H1 (cell line): ENCODE measurements around the gene TMEM181. TPM values are rescaled to one million over a fixed set of nuclear protein-coding genes. Genes with fewer than 3 reads are reported as not detected.

Experiments
- CTCF ChIA-PET: fragments of 300-600 bp; sonication (Branson Sonifier 250); formaldehyde crosslinking; loops from one replicate; lab custom pipeline; 2021; ENCODE audit not compliant: partially characterized antibody; lab: Charles Lee
- POLR2A ChIA-PET: fragments of 300-600 bp; sonication (Branson Sonifier 250); formaldehyde crosslinking; loops from one replicate; lab custom pipeline; 2021; ENCODE audit warnings: inconsistent platforms; ENCODE audit not compliant: partially characterized antibody; lab: Charles Lee
- DNase-seq, 2 experiments: peaks; one replicate each; pipeline versions ENCODE4 v3.0.0 to v3.0.0-alpha.2; 2010 to 2022; ENCODE audit warnings: low spot score in 2 of 2, low read depth in 1 of 2, mixed read lengths in 1 of 2
- FAIRE-seq: peaks from 2 replicates; lab custom pipeline; 2011; peaks lifted over from hg19 to GRCh38; lab: Jason Lieb, UNC
- H2AFZ ChIP-seq: 2 replicates; pipeline ENCODE4 v1.8.1; 2012; ENCODE audit warnings: low read length, inconsistent platforms
- H2AK5ac ChIP-seq: 2 replicates; pipeline ENCODE4 v1.6.1; 2013; ENCODE audit warnings: low read depth, low read length
- H2BK120ac ChIP-seq: replicated peaks from 2 replicates; pipeline ENCODE3; 2013; ENCODE audit warnings: low read depth, low read length, inconsistent platforms
- H2BK12ac ChIP-seq: 2 replicates; pipeline ENCODE4 v1.6.1; 2013; ENCODE audit warnings: low read depth, low read length
- H2BK15ac ChIP-seq: 2 replicates; pipeline ENCODE4 v1.6.1; 2013; ENCODE audit warnings: low read length
- H2BK20ac ChIP-seq: 2 replicates; pipeline ENCODE4 v1.6.1; 2013; ENCODE audit warnings: low read length
- H2BK5ac ChIP-seq: 2 replicates; pipeline ENCODE4 v1.6.1; 2013; ENCODE audit warnings: low read depth, low read length
- H3K14ac ChIP-seq: 2 replicates; pipeline ENCODE4 v1.6.1; 2013; ENCODE audit warnings: inconsistent platforms; ENCODE audit not compliant: insufficient read length
- H3K18ac ChIP-seq: 2 replicates; pipeline ENCODE4 v1.6.1; 2013; ENCODE audit warnings: low read length; ENCODE audit errors: extremely low read depth
- H3K23ac ChIP-seq: 2 replicates; pipeline ENCODE4 v1.6.1; 2013; ENCODE audit warnings: inconsistent platforms; ENCODE audit not compliant: insufficient read length
- H3K23me2 ChIP-seq: 2 replicates; pipeline ENCODE4 v1.6.1; 2013; ENCODE audit warnings: low read depth, low read length
- H3K27ac ChIP-seq: 2 replicates; pipeline ENCODE4 v1.6.1; 2011; ENCODE audit warnings: low read depth, low read length, inconsistent platforms
- H3K27me3 ChIP-seq, 4 experiments: replicated peaks in 1 of 4; 1 replicate in 1 of 4; 2 replicates in 3 of 4; pipeline versions ENCODE4 v1.6.1 to v1.8.1; 2011 to 2013; ENCODE audit warnings: low read length in 3 of 4, mild to moderate bottlenecking in 3 of 4, inconsistent platforms in 2 of 4, mixed read lengths in 2 of 4, moderate library complexity in 1 of 4; ENCODE audit not compliant: control insufficient read depth in 3 of 4, insufficient read depth in 3 of 4; ENCODE audit errors: extremely low read depth in 1 of 4
- H3K36me3 ChIP-seq, 4 experiments: 2 replicates each; pipeline versions ENCODE4 v1.6.1 to v1.8.1; 2011 to 2013; ENCODE audit warnings: mild to moderate bottlenecking in 4 of 4, low read length in 3 of 4, moderate library complexity in 2 of 4, control low read depth in 1 of 4, inconsistent platforms in 1 of 4; ENCODE audit not compliant: insufficient read depth in 4 of 4, control insufficient read depth in 2 of 4
- H3K4ac ChIP-seq: replicated peaks from 2 replicates; pipeline ENCODE3; 2013; ENCODE audit warnings: low read length, low read depth, mixed read lengths, inconsistent platforms; ENCODE audit not compliant: insufficient read length
- H3K4me1 ChIP-seq, 4 experiments: replicated peaks in 1 of 4; 1 replicate in 1 of 4; 2 replicates in 3 of 4; pipeline versions ENCODE4 v1.6.1 to v1.8.1; 2011 to 2013; ENCODE audit warnings: low read length in 3 of 4, inconsistent platforms in 2 of 4, mixed read lengths in 1 of 4; ENCODE audit not compliant: insufficient read depth in 4 of 4, control insufficient read depth in 3 of 4
- H3K4me2 ChIP-seq, 2 experiments: 2 replicates each; pipeline versions ENCODE4 v1.6.1 to v1.8.1; 2011 to 2013; ENCODE audit warnings: low read depth in 2 of 2, low read length in 2 of 2, control low read depth in 1 of 2, inconsistent platforms in 1 of 2, mild to moderate bottlenecking in 1 of 2; ENCODE audit not compliant: insufficient read depth in 1 of 2
- H3K4me3 ChIP-seq, 4 experiments: fragments of 200-600, 300-600 bp in 1 of 4; sonication (generic), shearing (Covaris generic), sonication (Bioruptor Twin) in 1 of 4; 2 replicates each; pipeline versions ENCODE4 v1.5.1 to v1.8.1; 2011 to 2016; ENCODE audit warnings: low read length in 4 of 4, low read depth in 3 of 4, control low read depth in 2 of 4, inconsistent platforms in 2 of 4, mild to moderate bottlenecking in 2 of 4, mixed read lengths in 1 of 4, moderate library complexity in 1 of 4; ENCODE audit not compliant: insufficient read depth in 2 of 4; ENCODE audit errors: extremely low read depth in 1 of 4
- H3K56ac ChIP-seq: replicated peaks from 2 replicates; pipeline ENCODE3; 2013; ENCODE audit warnings: low read depth, mild to moderate bottlenecking, mixed read lengths, low read length, inconsistent platforms; ENCODE audit not compliant: insufficient read length
- H3K79me1 ChIP-seq: 2 replicates; pipeline ENCODE4 v1.6.1; 2013; ENCODE audit warnings: low read depth, low read length, control low read depth
- H3K79me2 ChIP-seq, 2 experiments: 2 replicates each; pipeline versions ENCODE4 v1.6.1 to v1.8.1; 2012 to 2013; ENCODE audit warnings: low read length in 2 of 2, mild to moderate bottlenecking in 2 of 2, inconsistent platforms in 1 of 2; ENCODE audit not compliant: insufficient read depth in 2 of 2, control insufficient read depth in 1 of 2
- H3K9ac ChIP-seq, 4 experiments: replicated peaks in 1 of 4; 1 replicate in 1 of 4; 2 replicates in 3 of 4; pipeline versions ENCODE4 v1.6.1 to v1.8.1; 2011 to 2013; ENCODE audit warnings: low read depth in 3 of 4, low read length in 3 of 4, control low read depth in 2 of 4, mild to moderate bottlenecking in 2 of 4, moderate library complexity in 2 of 4, inconsistent platforms in 1 of 4; ENCODE audit errors: extremely low read depth in 1 of 4
- H3K9me3 ChIP-seq, 2 experiments: 2 replicates each; pipeline versions ENCODE4 v1.6.1 to v1.8.1; 2012 to 2013; ENCODE audit warnings: mild to moderate bottlenecking in 2 of 2, moderate library complexity in 2 of 2, control low read depth in 1 of 2, inconsistent platforms in 1 of 2, low read depth in 1 of 2, low read length in 1 of 2, mixed read lengths in 1 of 2; ENCODE audit not compliant: insufficient read depth in 2 of 2
- H4K20me1 ChIP-seq, 2 experiments: replicated peaks in 1 of 2; 2 replicates each; pipeline versions ENCODE3 to v1.8.1; 2011 to 2013; ENCODE audit warnings: inconsistent platforms in 2 of 2, low read length in 2 of 2, mild to moderate bottlenecking in 1 of 2; ENCODE audit not compliant: insufficient read depth in 2 of 2, control insufficient read depth in 1 of 2
- H4K5ac ChIP-seq: 2 replicates; pipeline ENCODE4 v1.6.1; 2013; ENCODE audit warnings: low read length, low read depth, mixed read lengths, inconsistent platforms; ENCODE audit not compliant: insufficient read length
- H4K8ac ChIP-seq: 2 replicates; pipeline ENCODE4 v1.8.0; 2013; ENCODE audit warnings: mild to moderate bottlenecking, moderate library complexity, low read length, inconsistent platforms; ENCODE audit not compliant: insufficient read depth; ENCODE audit errors: extremely low read depth
- H4K91ac ChIP-seq: replicated peaks from 2 replicates; pipeline ENCODE3; 2013; ENCODE audit warnings: low read length, mixed read lengths, inconsistent platforms; ENCODE audit not compliant: insufficient read length
- ATF2 ChIP-seq: IDR thresholded peaks from 2 replicates; pipeline ENCODE4 v1.6.1; 2012; ENCODE audit warnings: low read length, inconsistent platforms
- CBX8 ChIP-seq: fragments of 300-800, 300-1000 bp; sonication (generic); IDR thresholded peaks from 2 replicates; pipeline ENCODE4 v1.7.1; 2016; ENCODE audit warnings: low read depth, low read length, borderline replicate concordance
- CHD1 ChIP-seq: IDR thresholded peaks from 2 replicates; pipeline ENCODE4 v1.6.1; 2012; ENCODE audit warnings: low read depth, low read length, improper control_type of control experiment
- CHD2 ChIP-seq: IDR thresholded peaks from 2 replicates; pipeline ENCODE4 v1.6.1; 2012; ENCODE audit warnings: low read length, improper control_type of control experiment
- E2F6 ChIP-seq: IDR thresholded peaks from 2 replicates; pipeline ENCODE4 v1.6.1; 2012; ENCODE audit warnings: inconsistent platforms
- GTF2F1 ChIP-seq: IDR thresholded peaks from 2 replicates; pipeline ENCODE4 v1.6.1; 2012; ENCODE audit warnings: low read depth, low read length, improper control_type of control experiment, borderline replicate concordance
- NRF1 ChIP-seq: IDR thresholded peaks from 2 replicates; pipeline ENCODE4 v1.6.1; 2011; ENCODE audit warnings: mild to moderate bottlenecking, low read depth, low read length, improper control_type of control experiment
- RFX5 ChIP-seq: IDR thresholded peaks from 2 replicates; pipeline ENCODE4 v1.6.1; 2011; ENCODE audit warnings: low read depth, low read length, improper control_type of control experiment, borderline replicate concordance
- SIRT6 ChIP-seq: IDR thresholded peaks from one replicate; pipeline ENCODE4 v1.7.1; 2012; ENCODE audit warnings: low read length, inconsistent platforms
- SP2 ChIP-seq: IDR thresholded peaks from 2 replicates; pipeline ENCODE4 v1.6.1; 2012; ENCODE audit warnings: mild to moderate bottlenecking, low read length, inconsistent platforms
- SUZ12 ChIP-seq: fragments of 200-600 bp; sonication (generic); IDR thresholded peaks from 2 replicates; pipeline ENCODE4 v1.6.1; 2012; ENCODE audit warnings: mild to moderate bottlenecking, inconsistent platforms, low read length, moderate library complexity, mixed read lengths
- YY1 ChIP-seq: IDR thresholded peaks from 2 replicates; pipeline ENCODE4 v1.6.1; 2011; ENCODE audit warnings: low read depth, mild to moderate bottlenecking, low read length
- WGBS, 2 experiments: shearing (Covaris generic) in 1 of 2; methylation state at CpG; one replicate each; pipeline versions ENCODE4 v1.1.6 to v1.1.7; 2013 to 2015; ENCODE audit warnings: low lambda C conversion rate in 2 of 2, mixed read lengths in 2 of 2, inconsistent platforms in 1 of 2, low coverage in 1 of 2, missing lambda C conversion rate in 1 of 2; ENCODE audit not compliant: insufficient replicate concordance in 2 of 2, insufficient coverage in 1 of 2, insufficient read length in 1 of 2; ENCODE audit errors: extremely low coverage in 1 of 2, missing lambda C conversion rate in 1 of 2; 5-methylcytosine and 5-hydroxymethylcytosine counted together
- polyA plus RNA-seq, 7 experiments: library from polyadenylated mRNA; depleted of rRNA in 3 of 7; stranded (reverse) in 5 of 7; unstranded in 2 of 7; fragments of >200 nt in 5 of 7; fragments of 200-250 nt in 2 of 7; gene quantifications; 1 replicate in 5 of 7; 2 replicates in 1 of 7; 4 replicates in 1 of 7; pipeline versions ENCODE4 v1.2.1 to v1.2.3, GENCODE V29; 2011 to 2013; ENCODE audit warnings: missing spikeins in 2 of 7, mixed read lengths in 2 of 7
- total RNA-seq: library from RNA; stranded (reverse); fragmentation: NEBNext Ultra II Directional; extraction: Animal tissue kit (Norgen Biotek cat#: 25700); gene quantifications from 2 replicates; pipeline ENCODE4 v1.2.1, GENCODE V29; 2021

The TMEM181 gene
- total and polyA plus RNA-seq, 2 of the 8 experiments (the other 6 are each of a cell fraction or from before 2014, with no cell fraction given) = 8.6 to 19.0 TPM

- Histone ChIP-seq H3K56ac (no peak overlapping the region), H2BK20ac (no peak overlapping the region), H2BK5ac (no peak overlapping the region), H4K8ac (no peak overlapping the region), H3K4ac (no peak overlapping the region), H3K18ac (no peak overlapping the region), H3K9ac (no peak overlapping the region), H3K4me1 (no peaks in the 10 kb centered on the region), H4K20me1 (no peaks in the 10 kb centered on the region), H3K27me3 (no peaks in the 10 kb centered on the region), H4K91ac (no peak overlapping the region), H4K5ac (no peak overlapping the region), H3K27ac (no peak overlapping the region), H3K23ac (no peak overlapping the region), H2BK120ac (no peak overlapping the region), H2AFZ (no peak overlapping the region), H3K79me2 (no peaks in the 10 kb centered on the region), H3K4me3 (no peak overlapping the region), H3K23me2 (no peaks in the 10 kb centered on the region), H3K9me3 (no peaks in the 10 kb centered on the region), H3K14ac (no peak overlapping the region), H3K79me1 (no peaks in the 10 kb centered on the region), H2BK12ac (no peak overlapping the region), H3K36me3 (no peaks in the 10 kb centered on the region), H2AK5ac (no peak overlapping the region), H2BK15ac (no peak overlapping the region), H3K4me2 (no peak overlapping the region)
- FAIRE-seq (no peak), DNase-seq (peak in 1 of 2 experiments; percentile 6)
- CTCF ChIA-PET = interaction anchor here (0.7 to 2.9 kb wide), 4 partner anchors 24 to 322 kb away, joined by 3 to 17 read pairs (median 4); no protein-coding TSS in a partner anchor
- POLR2A ChIA-PET = interaction anchor here (0.9 to 1.4 kb wide), 2 partner anchors 41 to 73 kb away, joined by 3 read pairs; partner anchors contain the start of gene DYNLT1
- 87% methylated on average over 4 of the region's 5 CpGs; no CpG with 5 or more reads in 1 of the 2 experiments for WGBS, 2 experiments
- TF ChIP-seq SP2 (no peak), YY1 (no peak), E2F6 (no peak), CBX8 (no peak), CHD2 (no peak), NRF1 (no peak), RFX5 (no peak), SUZ12 (no peak), GTF2F1 (no peak), ATF2 (no peak), SIRT6 (no peak), CHD1 (no peak)
Observed at GRCh38 chr6:158684745-158685324, 124.9 kb downstream of the TMEM181 start.
